PC-9 (cell line): ENCODE results near the gene GLRX3.

ENCODE experiments used
- CTCF ChIP-seq: fragments of 200-600 bp; sonication (generic); conservative IDR thresholded peaks from 2 replicates; pipeline ENCODE4 v1.6.1; 2017; ENCODE audit warnings: mixed run types, antibody characterized with exemption, mild to moderate bottlenecking, moderate library complexity
- EZH2 ChIP-seq: fragments of 200-600 bp; sonication (generic); IDR thresholded peaks from 2 replicates; pipeline ENCODE4 v1.8.0; 2017; ENCODE audit warnings: antibody characterized with exemption, low read depth

DNA sequence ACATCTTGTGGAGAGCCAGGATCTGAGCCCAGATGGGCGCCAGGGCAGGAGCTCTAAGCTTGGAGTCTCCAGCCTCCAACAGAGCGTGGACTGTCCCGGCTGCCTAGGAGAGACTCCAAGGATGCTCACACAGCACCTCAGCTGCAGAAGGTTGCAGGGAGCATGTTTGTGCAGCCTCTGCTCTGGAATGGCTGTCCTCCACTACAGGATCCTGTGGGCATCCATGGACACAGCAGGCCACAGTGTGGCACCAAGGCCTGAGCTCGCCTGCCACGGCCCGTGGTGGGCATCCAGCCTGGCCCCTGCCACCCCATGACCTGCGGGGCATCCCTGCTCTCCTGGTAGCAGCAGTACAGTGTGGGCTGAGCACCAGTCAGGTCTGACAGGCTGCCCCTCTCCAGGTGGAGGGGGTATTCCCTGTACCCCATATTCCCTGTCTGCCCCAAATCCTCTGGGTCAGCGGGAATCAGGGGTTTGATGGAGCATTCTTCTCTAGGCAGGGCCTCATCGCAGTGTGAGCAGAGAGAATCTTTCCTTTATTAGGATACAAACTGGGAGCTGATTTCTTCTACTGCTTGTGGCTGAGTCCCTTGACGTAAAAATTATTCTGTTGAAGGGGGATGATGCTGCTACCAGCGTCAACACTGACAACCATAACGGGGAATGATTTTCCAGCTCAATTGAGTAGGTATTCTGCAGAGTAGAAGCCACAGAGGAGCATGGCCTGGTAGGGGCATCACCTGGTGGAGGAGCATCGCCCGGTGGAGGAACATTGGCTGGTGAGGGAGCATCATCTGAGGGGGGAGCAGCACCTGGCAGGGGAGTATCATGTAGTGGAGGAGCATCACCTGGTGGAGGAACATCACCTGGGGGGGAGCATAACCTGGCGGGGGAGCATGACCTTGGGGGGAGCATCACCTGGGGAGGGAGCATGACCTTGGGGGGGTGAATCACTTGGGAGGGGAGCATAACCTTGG, 60.6 kb downstream of the GLRX3 start:
- no peak for TF ChIP-seq CTCF
- TF ChIP-seq EZH2 = no peak
